Ishikawa (cell line): ENCODE measurements around the gene NTM.

Experiments used
- CEBPB ChIP-seq: IDR thresholded peaks from 2 replicates; pipeline ENCODE4 v1.6.1; 2012
- CREB1 ChIP-seq: IDR thresholded peaks from 2 replicates; pipeline ENCODE4 v1.6.1; 2012; ENCODE audit warnings: low read depth
- EGR1 ChIP-seq: IDR thresholded peaks from 2 replicates; pipeline ENCODE4 v1.6.1; 2012
- EP300 ChIP-seq: IDR thresholded peaks from 2 replicates; pipeline ENCODE4 v1.6.1; 2012; ENCODE audit warnings: borderline replicate concordance
- FOXM1 ChIP-seq: IDR thresholded peaks from 2 replicates; pipeline ENCODE4 v1.6.1; 2012; ENCODE audit warnings: low read depth, borderline replicate concordance
- NFIC ChIP-seq: IDR thresholded peaks from 2 replicates; pipeline ENCODE4 v1.6.1; 2012
- RAD21 ChIP-seq: IDR thresholded peaks from 2 replicates; pipeline ENCODE4 v1.6.1; 2012; ENCODE audit warnings: low read depth
- TAF1 ChIP-seq: IDR thresholded peaks from 2 replicates; pipeline ENCODE4 v1.6.1; 2012; ENCODE audit warnings: low read depth, mild to moderate bottlenecking
- TCF12 ChIP-seq: IDR thresholded peaks from 2 replicates; pipeline ENCODE4 v1.6.1; 2012; ENCODE audit warnings: low read depth
- TEAD4 ChIP-seq: IDR thresholded peaks from 2 replicates; pipeline ENCODE4 v1.6.1; 2012
- USF1 ChIP-seq: IDR thresholded peaks from 2 replicates; pipeline ENCODE4 v1.6.1; 2012
- YY1 ChIP-seq: IDR thresholded peaks from 2 replicates; pipeline ENCODE4 v1.6.1; 2012; ENCODE audit warnings: low read depth
- ZBTB7A ChIP-seq: IDR thresholded peaks from 2 replicates; pipeline ENCODE4 v1.6.1; 2012; ENCODE audit warnings: low read depth
- TF ChIP-seq, protein P1 (sequence below): IDR thresholded peaks from 2 replicates; pipeline ENCODE4 v1.6.1; 2012
- TF ChIP-seq, protein P2 (sequence below): IDR thresholded peaks from 2 replicates; pipeline ENCODE4 v1.6.1; 2012; ENCODE audit warnings: low read depth, mild to moderate bottlenecking

Gene NTM

DNA sequence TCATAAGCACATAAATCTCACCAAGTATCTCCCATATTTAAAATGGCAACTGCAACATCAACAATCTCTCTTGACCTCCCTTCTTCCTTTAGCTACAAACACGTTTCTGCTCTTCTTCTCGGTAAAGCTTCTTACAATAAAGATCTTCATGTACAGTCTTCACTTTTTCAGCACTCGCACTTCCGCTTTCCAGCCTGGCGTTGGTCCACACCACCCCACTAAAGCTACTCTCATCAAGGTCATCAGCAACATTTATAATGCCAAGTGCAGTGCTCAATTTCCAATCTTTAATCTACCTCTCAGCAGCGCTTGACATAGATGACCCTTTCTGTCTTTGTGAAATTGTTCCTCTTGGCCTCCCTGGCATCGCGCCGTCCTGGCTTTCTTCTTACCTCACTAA lies 33.6 kb downstream of the NTM start:
- TF ChIP-seq TEAD4 (no peak), YY1 (no peak), NFIC (no peak), FOXM1 (no peak), CREB1 (no peak), TAF1 (no peak), RAD21 (no peak), USF1 (no peak)
- TF ChIP-seq, protein P1, sequence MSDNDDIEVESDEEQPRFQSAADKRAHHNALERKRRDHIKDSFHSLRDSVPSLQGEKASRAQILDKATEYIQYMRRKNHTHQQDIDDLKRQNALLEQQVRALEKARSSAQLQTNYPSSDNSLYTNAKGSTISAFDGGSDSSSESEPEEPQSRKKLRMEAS, result no peak

DNA sequence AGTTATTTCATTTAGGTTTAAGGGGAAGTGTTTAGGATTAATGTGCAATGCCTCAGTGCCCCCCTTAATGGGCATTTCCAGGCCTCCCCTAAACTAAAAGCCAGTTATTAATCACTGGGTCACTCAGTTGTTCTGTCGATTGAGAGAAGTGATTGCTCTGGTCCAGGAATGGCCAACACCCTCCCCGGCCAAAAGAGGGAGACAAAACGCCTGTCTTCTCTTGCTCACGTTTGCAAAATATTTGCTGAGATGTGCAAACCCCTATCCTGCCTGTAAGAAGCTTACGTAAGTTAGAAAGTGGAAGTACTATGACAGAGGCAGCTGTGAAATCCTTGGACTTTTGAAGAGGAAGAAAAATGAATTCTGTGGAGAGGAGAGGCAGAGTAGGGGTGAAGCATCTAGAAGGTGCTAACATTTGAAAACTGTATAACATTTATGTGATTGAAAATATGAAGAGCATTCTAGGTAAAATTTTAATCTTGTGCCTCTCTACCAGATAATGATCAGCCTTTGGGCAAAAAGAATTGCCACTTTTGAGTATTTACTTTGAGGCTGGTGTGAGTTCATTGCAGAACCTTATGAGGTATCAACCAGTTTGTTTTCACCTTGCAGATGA lies 37.7 kb downstream of the NTM start:
- peak; percentile 38; the same call in 1 of the 2 replicates for TF ChIP-seq RAD21
- no peak for TF ChIP-seq TCF12

DNA sequence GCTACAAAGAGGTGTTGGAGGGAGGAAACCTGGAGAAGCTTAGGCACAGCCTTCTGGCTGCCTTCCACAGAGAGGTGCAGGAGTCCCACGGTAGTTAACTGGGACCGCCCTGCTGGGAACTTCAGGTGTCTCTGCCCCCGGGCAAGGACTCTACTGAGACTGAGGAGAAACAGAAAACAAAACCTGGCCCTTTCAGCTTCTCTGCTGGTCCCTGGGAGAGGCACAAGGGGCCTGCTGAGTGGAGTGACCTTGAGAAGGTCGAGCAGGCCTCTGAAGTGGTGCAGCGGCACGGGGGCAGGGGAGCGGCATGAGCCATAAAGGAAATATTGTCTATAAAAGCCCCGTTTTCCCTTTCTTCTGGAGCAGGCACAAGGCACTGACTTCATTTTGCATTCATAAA lies 38.9 kb downstream of the NTM start:
- TF ChIP-seq, protein P1, result no peak

- no peak for TF ChIP-seq TAF1
- TF ChIP-seq YY1, result no peak
- no peak for TF ChIP-seq ZBTB7A
- TF ChIP-seq TCF12, result no peak
- TF ChIP-seq FOXM1, result no peak
Measured at GRCh38 chr11:131411636-131412035, 41.2 kb downstream of the NTM start.

GRCh38 chr11:131412061-131412460 lies 41.6 kb downstream of the NTM start:
- TF ChIP-seq USF1 (no peak), YY1 (no peak), CEBPB (no peak), NFIC (no peak), EP300 (no peak), TCF12 (no peak), FOXM1 (no peak), ZBTB7A (no peak), RAD21 (no peak), TAF1 (no peak), CREB1 (no peak), TEAD4 (no peak), EGR1 (no peak)
- TF ChIP-seq, protein P2, sequence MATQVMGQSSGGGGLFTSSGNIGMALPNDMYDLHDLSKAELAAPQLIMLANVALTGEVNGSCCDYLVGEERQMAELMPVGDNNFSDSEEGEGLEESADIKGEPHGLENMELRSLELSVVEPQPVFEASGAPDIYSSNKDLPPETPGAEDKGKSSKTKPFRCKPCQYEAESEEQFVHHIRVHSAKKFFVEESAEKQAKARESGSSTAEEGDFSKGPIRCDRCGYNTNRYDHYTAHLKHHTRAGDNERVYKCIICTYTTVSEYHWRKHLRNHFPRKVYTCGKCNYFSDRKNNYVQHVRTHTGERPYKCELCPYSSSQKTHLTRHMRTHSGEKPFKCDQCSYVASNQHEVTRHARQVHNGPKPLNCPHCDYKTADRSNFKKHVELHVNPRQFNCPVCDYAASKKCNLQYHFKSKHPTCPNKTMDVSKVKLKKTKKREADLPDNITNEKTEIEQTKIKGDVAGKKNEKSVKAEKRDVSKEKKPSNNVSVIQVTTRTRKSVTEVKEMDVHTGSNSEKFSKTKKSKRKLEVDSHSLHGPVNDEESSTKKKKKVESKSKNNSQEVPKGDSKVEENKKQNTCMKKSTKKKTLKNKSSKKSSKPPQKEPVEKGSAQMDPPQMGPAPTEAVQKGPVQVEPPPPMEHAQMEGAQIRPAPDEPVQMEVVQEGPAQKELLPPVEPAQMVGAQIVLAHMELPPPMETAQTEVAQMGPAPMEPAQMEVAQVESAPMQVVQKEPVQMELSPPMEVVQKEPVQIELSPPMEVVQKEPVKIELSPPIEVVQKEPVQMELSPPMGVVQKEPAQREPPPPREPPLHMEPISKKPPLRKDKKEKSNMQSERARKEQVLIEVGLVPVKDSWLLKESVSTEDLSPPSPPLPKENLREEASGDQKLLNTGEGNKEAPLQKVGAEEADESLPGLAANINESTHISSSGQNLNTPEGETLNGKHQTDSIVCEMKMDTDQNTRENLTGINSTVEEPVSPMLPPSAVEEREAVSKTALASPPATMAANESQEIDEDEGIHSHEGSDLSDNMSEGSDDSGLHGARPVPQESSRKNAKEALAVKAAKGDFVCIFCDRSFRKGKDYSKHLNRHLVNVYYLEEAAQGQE, result no peak
- TF ChIP-seq, protein P1, result no peak

- TF ChIP-seq ZBTB7A (no peak), RAD21 (no peak), TEAD4 (no peak), CEBPB (no peak), EP300 (no peak), NFIC (no peak), CREB1 (no peak), TCF12 (no peak), TAF1 (no peak), YY1 (no peak), FOXM1 (no peak)
- TF ChIP-seq, protein P1, result no peak
- TF ChIP-seq, protein P2, result no peak
Measured at GRCh38 chr11:131413217-131413616, 42.8 kb downstream of the NTM start.
